Left renal cortex interstitium (tissue), 4 donors: ENCODE data around the gene PDE6B. TPM values are rescaled to one million over a fixed set of nuclear protein-coding genes. Genes with fewer than 3 reads are reported as not detected.
A peak's percentile ranks its signal among the peaks of the same experiment; 100 is the strongest.
"Not testable (repeated sequence)": the region's sequence is repeated elsewhere in the genome, so short reads cannot be mapped to it uniquely, and the experiment has no call there.

Experiments used
- DNase-seq, 4 donors: peaks; one replicate each; pipeline ENCODE4 v3.0.0-alpha.2; 2013; ENCODE audit warnings: low read depth in 4 of 4, low spot score in 2 of 4, missing footprints in 1 of 4
- polyA plus RNA-seq, 4 donors: library from polyadenylated mRNA; unstranded; fragments of 120-200 nt; gene quantifications; one replicate each; pipeline ENCODE4 v1.2.1, GENCODE V29; 2013; ENCODE audit not compliant: insufficient read length in 4 of 4

The PDE6B gene
- 10 to 100 TPM; 30.0 to 50.5 (median 41.4) TPM for polyA plus RNA-seq

- peak in 3 of 4 donors; percentile 41 to 69 (median 64) for DNase-seq
These were observed at the start of gene PDE6B for GRCh38 chr4:624705-625590. TSS of gene PDE6B (plus strand) at chr4:625573. CDS start at chr4:625627, 54 bp downstream.

- DNase-seq, result no peak
These were observed 49.0 kb upstream of the PDE6B start, which contains the start of gene TMEM271 for GRCh38 chr4:576245-576821. TSS of gene TMEM271 (minus strand) at chr4:576295. CDS start at chr4:576062, 233 bp downstream.

- no peak for DNase-seq
These were observed 48.3 kb upstream of the PDE6B start for GRCh38 chr4:576991-577498.

- no peak for DNase-seq
These were observed 47.6 kb upstream of the PDE6B start for GRCh38 chr4:577499-578450.

GRCh38 chr4:578451-579443 is 46.6 kb upstream of the PDE6B start:
- DNase-seq, result no peak

- no peak for DNase-seq
These were observed 45.7 kb upstream of the PDE6B start for GRCh38 chr4:579543-580175.

- DNase-seq, result no peak
These were observed 44.2 kb upstream of the PDE6B start for GRCh38 chr4:581181-581580.

- DNase-seq, result no peak
These were observed 43.5 kb upstream of the PDE6B start for GRCh38 chr4:581753-582361.

GRCh38 chr4:583820-584219 is 41.6 kb upstream of the PDE6B start:
- no peak for DNase-seq

- DNase-seq, result no peak
These were observed 37.6 kb upstream of the PDE6B start for GRCh38 chr4:587671-588350.

- no peak for DNase-seq
These were observed 37.0 kb upstream of the PDE6B start for GRCh38 chr4:588351-588849.

GRCh38 chr4:589219-589963 is 36.0 kb upstream of the PDE6B start:
- DNase-seq, result no peak

- DNase-seq, result no peak
These were observed 35.0 kb upstream of the PDE6B start for GRCh38 chr4:590313-590841.

GRCh38 chr4:592178-592577 is 33.2 kb upstream of the PDE6B start:
- DNase-seq, result not testable (repeated sequence)

GRCh38 chr4:592825-593520 is 32.4 kb upstream of the PDE6B start:
- no peak for DNase-seq

- DNase-seq, result no peak
These were observed 26.4 kb upstream of the PDE6B start for GRCh38 chr4:598925-599324.
